HT1080 (cell line): ENCODE measurements around the gene KLHL20. TPM values are rescaled to one million over a fixed set of nuclear protein-coding genes. Genes with fewer than 3 reads are reported as not detected.
A peak's percentile ranks its signal among the peaks of the same experiment; 100 is the strongest.
"Not testable (repeated sequence)": the region's sequence is repeated elsewhere in the genome, so short reads cannot be mapped to it uniquely, and the experiment has no call there.

Experiments used
- DNase-seq: peaks from one replicate; pipeline ENCODE4 v3.0.0-alpha.2; 2015; ENCODE audit warnings: low read depth
- total RNA-seq: library from RNA; depleted of rRNA; stranded (reverse); fragments of >200 nt; shearing (Covaris generic); gene quantifications from 2 replicates; pipeline ENCODE4 v1.2.3, GENCODE V29; 2014

The KLHL20 gene
- total RNA-seq, 1 experiment from 2014 or later, result 12.6 TPM

GRCh38 chr1:173744651-173745050 is 29.9 kb downstream of the KLHL20 start:
- DNase-seq, result no peak

- DNase-seq, result no peak
Measured at GRCh38 chr1:173749137-173749536, 34.4 kb downstream of the KLHL20 start.

GRCh38 chr1:173753830-173754229 is 39.0 kb downstream of the KLHL20 start:
- DNase-seq, result no peak

- DNase-seq, result no peak
Measured at GRCh38 chr1:173757666-173758065, 42.9 kb downstream of the KLHL20 start.

- DNase-seq, result no peak
Measured at GRCh38 chr1:173758110-173758509, 43.3 kb downstream of the KLHL20 start.

GRCh38 chr1:173758980-173759379 is 44.2 kb downstream of the KLHL20 start:
- DNase-seq, result no peak

GRCh38 chr1:173764331-173764730 is 49.5 kb downstream of the KLHL20 start:
- not testable (repeated sequence) for DNase-seq

- DNase-seq, result no peak
Measured at GRCh38 chr1:173768206-173768605, 53.4 kb downstream of the KLHL20 start.

- DNase-seq, result no peak
Measured at GRCh38 chr1:173768827-173769226, 54.0 kb downstream of the KLHL20 start.

- not testable (repeated sequence) for DNase-seq
Measured at GRCh38 chr1:173770330-173770729, 55.5 kb downstream of the KLHL20 start.

- no peak for DNase-seq
Measured at GRCh38 chr1:173771560-173771959, 56.8 kb downstream of the KLHL20 start.

- no peak for DNase-seq
Measured at GRCh38 chr1:173775578-173776226, 60.9 kb downstream of the KLHL20 start.

- DNase-seq, result no peak
Measured at GRCh38 chr1:173779936-173780335, 65.2 kb downstream of the KLHL20 start.

- DNase-seq, result no peak
Measured at GRCh38 chr1:173784997-173785396, 70.2 kb downstream of the KLHL20 start.

- DNase-seq, result no peak
Measured at GRCh38 chr1:173789841-173790240, 75.1 kb downstream of the KLHL20 start.

- DNase-seq, result peak; percentile 7
Measured at GRCh38 chr1:173798078-173798477, 83.3 kb downstream of the KLHL20 start.

GRCh38 chr1:173799995-173800394 is 85.2 kb downstream of the KLHL20 start:
- not testable (repeated sequence) for DNase-seq

- DNase-seq, result no peak
Measured at GRCh38 chr1:173802961-173803360, 88.2 kb downstream of the KLHL20 start.

GRCh38 chr1:173813654-173814053 is 98.9 kb downstream of the KLHL20 start:
- DNase-seq, result not testable (repeated sequence)

- no peak for DNase-seq
Measured at GRCh38 chr1:173818459-173818858, 103.7 kb downstream of the KLHL20 start.

- DNase-seq, result no peak
Measured at GRCh38 chr1:173821680-173822079, 106.9 kb downstream of the KLHL20 start.

- DNase-seq, result no peak
Measured at GRCh38 chr1:173823781-173824314, 109.1 kb downstream of the KLHL20 start.

GRCh38 chr1:173824315-173825081 is 109.7 kb downstream of the KLHL20 start, which contains the start of the genes CENPL and DARS2:
CENPL (minus strand) TSS chr1:173824883; CDS start chr1:173811299, 13,584 bp downstream.
DARS2 (plus strand) TSS chr1:173824673; CDS start chr1:173825230, 557 bp downstream.
- DNase-seq, result peak; percentile 97
